Testis (tissue), 3 donors: ENCODE results near the gene ABCF2. TPM values are rescaled to one million over a fixed set of nuclear protein-coding genes. Genes with fewer than 3 reads are reported as not detected.

Experiments
- DNase-seq: peaks from one replicate; pipeline ENCODE4 v3.0.0-alpha.2; 2019
- H3K27ac ChIP-seq, 2 donors: fragments of 200-600 bp; sonication (generic); one replicate each; pipeline ENCODE4 v1.5.1; 2019
- H3K27me3 ChIP-seq: fragments of 200-600 bp; sonication (generic); one replicate; pipeline ENCODE4 v1.5.1; 2019
- H3K36me3 ChIP-seq: fragments of 200-600 bp; sonication (generic); one replicate; pipeline ENCODE4 v1.5.1; 2017; ENCODE audit warnings: low read depth; ENCODE audit errors: missing control alignments
- H3K4me1 ChIP-seq: fragments of 200-600 bp; sonication (generic); one replicate; pipeline ENCODE4 v1.5.1; 2019
- H3K4me3 ChIP-seq, 2 donors: fragments of 200-600 bp; sonication (generic); one replicate each; pipeline ENCODE4 v1.5.1; 2017 to 2019
- H3K9me3 ChIP-seq: fragments of 200-600 bp; sonication (generic); one replicate; pipeline ENCODE4 v1.5.1; 2017
- POLR2A ChIP-seq: fragments of 450-650 bp; IDR thresholded peaks from one replicate; pipeline ENCODE4 v1.6.1; 2017; ENCODE audit warnings: antibody characterized with exemption, mild to moderate bottlenecking, moderate library complexity
- WGBS, 2 donors: methylation state at CpG; one replicate each; pipeline ENCODE4 v1.1.5; 2018; 5-methylcytosine and 5-hydroxymethylcytosine counted together
- intact Hi-C: fragments of 100-400 bp; cut with DNase I; formaldehyde crosslinking; loops from one replicate; pipeline ENCODE4 v1.15.1; 2023; ENCODE audit warnings: low total_unique reads
- polyA plus RNA-seq: library from polyadenylated mRNA; stranded (reverse); fragments of 350-450 nt; fragmentation: Illumina TruSeq; extraction: RNeasy Lipid Tissue Mini Kit (QIAGEN cat#74804); gene quantifications from one replicate; pipeline ENCODE4 v1.2.3, GENCODE V29; 2014; ENCODE audit warnings: low read depth, low replicate concordance; ENCODE audit not compliant: insufficient read depth
- total RNA-seq, 2 donors: library from RNA; depleted of rRNA; stranded (reverse); fragments of >200 nt; gene quantifications; one replicate each; pipeline ENCODE4 v1.2.3, GENCODE V29; 2016
- TF ChIP-seq, protein P1 (sequence below), 3 experiments: fragments of 450-650 bp in 2 of 3; fragments of 200-600 bp in 1 of 3; sonication (generic) in 1 of 3; IDR thresholded peaks; one replicate each; pipeline ENCODE4 v1.5.1; 2016 to 2019; ENCODE audit warnings: antibody characterized with exemption in 3 of 3, mild to moderate bottlenecking in 2 of 3, moderate library complexity in 1 of 3

ABCF2 gene
- total and polyA plus RNA-seq, 3 donors from 2014 or later: 44.4 to 54.3 (median 49.4) TPM

DNA sequence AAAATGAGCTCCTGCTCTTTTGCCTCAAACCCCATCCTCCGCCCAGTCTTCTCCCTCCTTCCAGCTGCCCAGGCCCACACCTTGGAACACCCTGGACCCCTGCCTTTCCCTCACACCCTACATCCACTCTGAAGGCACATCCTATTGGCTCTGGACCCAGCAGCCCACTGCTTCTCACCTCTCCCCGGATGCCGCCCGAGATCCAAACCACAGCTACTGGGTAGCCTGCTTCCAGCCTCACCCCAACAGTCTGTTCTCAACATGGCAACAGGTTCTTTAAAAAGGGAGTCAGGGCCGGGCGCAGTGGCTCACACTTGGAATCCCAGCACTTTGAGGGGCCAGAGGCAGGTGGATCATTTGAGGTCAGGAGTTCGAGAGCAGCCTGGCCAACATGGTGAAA is 31.0 kb upstream of the ABCF2 start:
- no peak overlapping the region for H3K4me3 ChIP-seq
- no peaks in the 10 kb centered on the region for H3K9me3 ChIP-seq
- H3K36me3 ChIP-seq: no peaks in the 10 kb centered on the region
- TF ChIP-seq, protein P1, sequence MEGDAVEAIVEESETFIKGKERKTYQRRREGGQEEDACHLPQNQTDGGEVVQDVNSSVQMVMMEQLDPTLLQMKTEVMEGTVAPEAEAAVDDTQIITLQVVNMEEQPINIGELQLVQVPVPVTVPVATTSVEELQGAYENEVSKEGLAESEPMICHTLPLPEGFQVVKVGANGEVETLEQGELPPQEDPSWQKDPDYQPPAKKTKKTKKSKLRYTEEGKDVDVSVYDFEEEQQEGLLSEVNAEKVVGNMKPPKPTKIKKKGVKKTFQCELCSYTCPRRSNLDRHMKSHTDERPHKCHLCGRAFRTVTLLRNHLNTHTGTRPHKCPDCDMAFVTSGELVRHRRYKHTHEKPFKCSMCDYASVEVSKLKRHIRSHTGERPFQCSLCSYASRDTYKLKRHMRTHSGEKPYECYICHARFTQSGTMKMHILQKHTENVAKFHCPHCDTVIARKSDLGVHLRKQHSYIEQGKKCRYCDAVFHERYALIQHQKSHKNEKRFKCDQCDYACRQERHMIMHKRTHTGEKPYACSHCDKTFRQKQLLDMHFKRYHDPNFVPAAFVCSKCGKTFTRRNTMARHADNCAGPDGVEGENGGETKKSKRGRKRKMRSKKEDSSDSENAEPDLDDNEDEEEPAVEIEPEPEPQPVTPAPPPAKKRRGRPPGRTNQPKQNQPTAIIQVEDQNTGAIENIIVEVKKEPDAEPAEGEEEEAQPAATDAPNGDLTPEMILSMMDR (IDR thresholded peaks at IDR 0.05): no peak
- no peak for TF ChIP-seq POLR2A
- no peak for DNase-seq
- intact Hi-C loops: no loop called here
- no peaks in the 10 kb centered on the region for H3K27me3 ChIP-seq
- H3K27ac ChIP-seq: no peak overlapping the region
- 94 to 95% methylated on average over 7 of the region's 7 CpGs for WGBS, 2 donors
- H3K4me1 ChIP-seq: peaks cover 39% of the 10 kb centered on the region

- Histone ChIP-seq H3K4me3 (no peak overlapping the region), H3K27me3 (no peaks in the 10 kb centered on the region), H3K36me3 (no peaks in the 10 kb centered on the region), H3K9me3 (no peaks in the 10 kb centered on the region), H3K27ac (no peak overlapping the region), H3K4me1 (peaks cover 40% of the 10 kb centered on the region)
- intact Hi-C loops: no loop called here
- DNase-seq: peak; percentile 89
- no peak for TF ChIP-seq POLR2A
- TF ChIP-seq, protein P1 (IDR thresholded peaks at IDR 0.05): no peak
- WGBS, 2 donors: 35 to 45% methylated on average over 16 of the region's 16 CpGs
Measured at GRCh38 chr7:151256410-151257045, 29.5 kb upstream of the ABCF2 start.

- no peak overlapping the region for H3K4me3 ChIP-seq
- TF ChIP-seq POLR2A: no peak
- TF ChIP-seq, protein P1 (IDR thresholded peaks at IDR 0.05): no peak
- no peaks in the 10 kb centered on the region for H3K27me3 ChIP-seq
- intact Hi-C loops: no loop called here
- no peak overlapping the region for H3K27ac ChIP-seq
- WGBS, 2 donors: 33 to 52% methylated on average over 7 of the region's 7 CpGs
- H3K9me3 ChIP-seq: no peaks in the 10 kb centered on the region
- DNase-seq: no peak
- peaks cover 45% of the 10 kb centered on the region for H3K4me1 ChIP-seq
- no peaks in the 10 kb centered on the region for H3K36me3 ChIP-seq
Measured at GRCh38 chr7:151255390-151255789, 28.4 kb upstream of the ABCF2 start.

GRCh38 chr7:151254851-151255250 is 27.8 kb upstream of the ABCF2 start:
- intact Hi-C loops: no loop called here
- peaks cover 51% of the 10 kb centered on the region for H3K4me1 ChIP-seq

More at GRCh38 chr7:151254851-151255250, 27.8 kb upstream of the ABCF2 start:
- H3K4me3 ChIP-seq: no peak overlapping the region
- WGBS, 2 donors: 76 to 85% methylated on average over 11 of the region's 11 CpGs
- H3K27ac ChIP-seq: no peak overlapping the region
- H3K9me3 ChIP-seq: no peaks in the 10 kb centered on the region
- no peaks in the 10 kb centered on the region for H3K36me3 ChIP-seq
- no peaks in the 10 kb centered on the region for H3K27me3 ChIP-seq
- no peak for DNase-seq
- TF ChIP-seq, protein P1 (IDR thresholded peaks at IDR 0.05): no peak
- TF ChIP-seq POLR2A: no peak
